IPS-11a (cell line): ENCODE results near the gene CEBPZ.
"Not testable (repeated sequence)": the region's sequence is repeated elsewhere in the genome, so short reads cannot be mapped to it uniquely, and the experiment has no call there.

Source experiments
- H3K4me3 ChIP-seq: one replicate; pipeline ENCODE4 v1.5.1; 2013; ENCODE audit warnings: low read depth, low read length, control low read depth

Gene CEBPZ, protein sequence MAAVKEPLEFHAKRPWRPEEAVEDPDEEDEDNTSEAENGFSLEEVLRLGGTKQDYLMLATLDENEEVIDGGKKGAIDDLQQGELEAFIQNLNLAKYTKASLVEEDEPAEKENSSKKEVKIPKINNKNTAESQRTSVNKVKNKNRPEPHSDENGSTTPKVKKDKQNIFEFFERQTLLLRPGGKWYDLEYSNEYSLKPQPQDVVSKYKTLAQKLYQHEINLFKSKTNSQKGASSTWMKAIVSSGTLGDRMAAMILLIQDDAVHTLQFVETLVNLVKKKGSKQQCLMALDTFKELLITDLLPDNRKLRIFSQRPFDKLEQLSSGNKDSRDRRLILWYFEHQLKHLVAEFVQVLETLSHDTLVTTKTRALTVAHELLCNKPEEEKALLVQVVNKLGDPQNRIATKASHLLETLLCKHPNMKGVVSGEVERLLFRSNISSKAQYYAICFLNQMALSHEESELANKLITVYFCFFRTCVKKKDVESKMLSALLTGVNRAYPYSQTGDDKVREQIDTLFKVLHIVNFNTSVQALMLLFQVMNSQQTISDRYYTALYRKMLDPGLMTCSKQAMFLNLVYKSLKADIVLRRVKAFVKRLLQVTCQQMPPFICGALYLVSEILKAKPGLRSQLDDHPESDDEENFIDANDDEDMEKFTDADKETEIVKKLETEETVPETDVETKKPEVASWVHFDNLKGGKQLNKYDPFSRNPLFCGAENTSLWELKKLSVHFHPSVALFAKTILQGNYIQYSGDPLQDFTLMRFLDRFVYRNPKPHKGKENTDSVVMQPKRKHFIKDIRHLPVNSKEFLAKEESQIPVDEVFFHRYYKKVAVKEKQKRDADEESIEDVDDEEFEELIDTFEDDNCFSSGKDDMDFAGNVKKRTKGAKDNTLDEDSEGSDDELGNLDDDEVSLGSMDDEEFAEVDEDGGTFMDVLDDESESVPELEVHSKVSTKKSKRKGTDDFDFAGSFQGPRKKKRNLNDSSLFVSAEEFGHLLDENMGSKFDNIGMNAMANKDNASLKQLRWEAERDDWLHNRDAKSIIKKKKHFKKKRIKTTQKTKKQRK

DNA sequence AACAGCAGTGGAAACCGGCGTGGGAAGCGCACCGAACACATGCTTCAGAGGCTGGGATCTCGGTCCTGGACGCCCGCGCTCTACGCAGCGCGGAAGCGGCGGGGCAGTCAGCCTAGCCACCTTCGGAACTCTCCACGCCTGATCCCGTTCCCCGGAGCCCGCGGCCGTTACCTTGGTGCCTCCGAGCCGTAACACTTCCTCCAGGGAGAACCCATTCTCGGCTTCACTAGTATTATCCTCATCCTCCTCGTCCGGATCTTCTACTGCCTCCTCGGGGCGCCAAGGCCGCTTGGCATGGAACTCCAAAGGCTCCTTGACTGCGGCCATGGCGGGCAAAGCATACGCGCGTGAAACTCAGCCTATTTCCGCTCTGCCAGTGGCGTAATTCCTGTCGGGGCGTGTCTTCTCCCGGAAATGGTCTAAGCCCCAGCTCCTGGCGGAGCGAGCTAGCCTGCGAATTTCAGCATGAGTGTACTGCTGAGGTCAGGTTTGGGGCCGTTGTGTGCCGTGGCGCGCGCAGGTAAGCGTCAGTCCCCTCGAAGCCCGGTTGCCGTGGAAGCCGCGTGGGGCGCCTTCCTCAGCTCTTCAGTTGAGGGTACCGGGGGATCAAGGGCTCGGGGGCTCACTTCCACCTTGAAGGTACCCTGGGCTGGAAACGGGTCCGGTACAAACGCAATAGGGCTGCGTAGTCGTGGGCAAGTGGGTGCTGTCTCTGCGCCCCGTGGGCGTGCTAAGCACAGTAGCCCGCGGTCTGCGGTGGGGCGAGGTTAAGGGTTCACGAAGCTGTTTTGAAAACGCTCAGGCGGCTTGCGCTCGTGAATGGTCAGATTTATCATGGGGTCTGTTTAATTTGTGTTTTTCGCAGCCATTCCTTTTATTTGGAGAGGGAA, at the start of gene CEBPZ, which contains the start of gene NDUFAF7:
CEBPZ (minus strand) TSS at position 356 of the 890 bp plus-strand sequence; CDS start at position 327, 29 bp downstream.
NDUFAF7 (plus strand) TSS at position 418 of the 890 bp plus-strand sequence; CDS start at position 466, 48 bp downstream.
- peak within 1 kb of the TSS; percentile 75 for H3K4me3 ChIP-seq

GRCh38 chr2:37276291-37276690, 44.9 kb upstream of the CEBPZ start:
- H3K4me3 ChIP-seq: no peak overlapping the region

DNA sequence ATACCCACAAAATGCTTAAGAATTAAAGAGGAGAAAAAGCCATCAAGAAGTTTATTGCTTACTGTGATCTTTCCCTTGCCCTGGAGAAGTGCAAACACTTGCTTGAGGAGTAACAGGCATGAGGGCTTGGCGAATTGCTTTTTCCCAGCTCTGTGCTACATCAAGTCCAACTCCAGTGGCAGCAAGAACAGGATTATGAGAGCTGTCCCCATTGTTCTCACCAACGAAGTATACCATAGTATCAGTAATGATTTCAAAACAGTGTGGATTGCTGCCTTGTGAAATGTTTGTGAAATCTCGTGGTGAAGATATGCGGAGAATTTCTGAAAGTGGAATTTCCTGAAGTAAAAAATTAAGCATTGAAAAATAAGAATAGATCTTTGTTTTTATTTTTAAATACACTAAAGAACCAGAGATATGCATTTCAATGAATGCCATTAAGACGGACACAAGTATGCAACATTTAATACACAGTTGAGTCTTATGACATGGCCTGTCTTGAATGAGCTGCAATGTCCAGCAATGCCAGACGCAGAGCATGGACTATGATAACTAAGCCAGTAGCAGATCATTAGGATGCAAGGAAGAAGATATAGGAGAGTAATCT, 43.1 kb upstream of the CEBPZ start:
- H3K4me3 ChIP-seq: no peak overlapping the region

GRCh38 chr2:37271376-37272067, 40.1 kb upstream of the CEBPZ start:
- H3K4me3 ChIP-seq: no peak overlapping the region

DNA sequence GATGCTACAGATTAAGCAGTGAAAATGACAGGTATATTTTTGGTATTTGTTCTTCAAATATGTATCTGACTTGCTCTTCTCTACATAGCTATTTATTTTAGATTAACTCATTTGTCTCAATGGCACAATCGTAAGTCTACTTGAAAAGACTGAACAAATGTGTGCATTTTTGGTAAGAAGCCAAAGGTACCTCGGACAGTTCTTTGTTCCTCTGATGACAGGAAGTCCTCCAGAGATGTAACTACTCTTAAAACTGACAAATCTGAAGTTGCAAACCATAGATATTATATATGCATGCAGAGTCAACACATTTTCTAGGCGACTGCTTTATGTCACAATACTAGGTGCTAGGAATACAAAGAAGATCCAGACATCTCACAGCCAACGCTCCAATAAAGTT, 36.7 kb upstream of the CEBPZ start:
- no peak overlapping the region for H3K4me3 ChIP-seq

- no peak overlapping the region for H3K4me3 ChIP-seq
These were observed 36.3 kb upstream of the CEBPZ start for GRCh38 chr2:37267685-37268084.

DNA sequence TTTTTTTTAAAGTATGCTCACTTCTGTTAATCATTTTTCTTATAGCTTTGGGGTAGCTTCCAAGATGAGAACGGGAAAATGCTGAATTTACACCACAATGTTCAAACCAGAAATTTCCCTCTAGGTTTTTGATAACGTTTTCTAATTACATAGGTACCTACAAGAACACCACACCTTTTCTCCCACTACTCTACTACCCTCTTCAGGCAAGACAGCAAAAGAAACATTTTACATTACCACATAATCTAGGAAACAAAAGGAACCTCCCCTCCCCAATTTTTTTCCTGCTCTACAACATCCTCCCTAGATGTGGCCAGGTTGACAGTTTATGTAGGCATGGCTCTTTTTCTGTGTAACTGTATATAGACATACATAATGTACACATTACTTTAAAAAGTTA, 32.4 kb upstream of the CEBPZ start:
- no peak overlapping the region for H3K4me3 ChIP-seq

DNA sequence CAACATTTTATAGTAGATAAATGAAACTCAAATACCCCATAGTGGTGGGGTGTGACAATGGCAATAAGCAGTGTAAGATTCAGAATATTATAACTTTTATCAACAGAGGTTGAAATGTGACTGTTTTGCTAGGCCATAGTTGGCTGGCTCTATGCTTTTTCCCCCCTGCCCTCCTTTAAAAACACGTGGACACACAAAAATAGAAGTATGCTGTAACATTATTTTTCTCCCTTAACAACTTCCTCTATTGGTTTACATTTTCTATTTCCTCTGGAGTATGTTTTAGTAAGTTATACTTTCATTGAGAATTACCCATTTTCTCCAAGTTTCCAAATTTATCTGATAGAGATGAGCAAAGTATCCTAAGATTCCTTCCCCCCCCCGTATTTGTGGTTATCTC, 31.1 kb upstream of the CEBPZ start:
- no peak overlapping the region for H3K4me3 ChIP-seq

DNA sequence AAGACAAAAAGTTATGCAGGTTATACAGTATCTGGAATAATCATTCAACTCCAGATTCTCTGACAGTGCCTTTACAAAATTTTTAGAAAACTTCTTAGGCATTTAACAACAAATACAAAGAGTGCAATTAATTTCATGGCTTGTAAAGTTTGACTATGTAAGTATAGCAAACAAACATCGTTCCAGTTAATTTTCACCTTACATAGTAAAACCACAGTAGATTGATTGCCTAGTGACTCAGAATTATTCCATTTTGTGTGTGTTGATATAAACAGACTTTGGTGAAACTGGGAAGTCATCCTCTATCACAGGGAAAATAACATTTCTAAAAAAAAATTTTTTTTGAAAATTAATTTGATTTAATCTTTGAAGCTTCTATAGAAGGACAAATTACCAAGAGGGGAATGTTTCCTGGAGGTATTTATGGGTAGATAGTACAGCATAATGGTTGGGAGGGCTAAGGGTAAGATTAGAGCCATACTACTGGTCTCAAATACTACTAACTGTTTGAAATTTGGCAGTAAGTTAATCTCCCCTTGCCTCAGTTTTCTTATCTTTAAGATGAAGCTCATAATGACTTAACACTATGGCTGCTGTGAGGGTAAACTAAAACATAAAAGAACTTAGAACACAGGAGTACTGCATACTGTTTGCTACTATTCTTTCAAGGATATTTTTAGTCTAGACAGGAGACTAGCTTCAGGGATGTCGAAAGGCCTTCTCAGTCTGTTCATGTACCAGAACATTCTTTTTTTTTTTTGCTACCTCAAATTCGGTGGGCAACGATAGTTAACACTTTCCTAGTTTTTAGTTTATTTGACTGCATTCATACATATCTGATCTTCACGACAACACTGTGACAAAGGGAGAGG, 19.7 kb upstream of the CEBPZ start:
- H3K4me3 ChIP-seq: no peak overlapping the region

- no peak overlapping the region for H3K4me3 ChIP-seq
These were observed 14.8 kb upstream of the CEBPZ start for GRCh38 chr2:37246205-37246604.

GRCh38 chr2:37244755-37245154, 13.4 kb upstream of the CEBPZ start:
- no peak overlapping the region for H3K4me3 ChIP-seq

- H3K4me3 ChIP-seq: no peak overlapping the region
These were observed 12.6 kb upstream of the CEBPZ start for GRCh38 chr2:37244017-37244416.

DNA sequence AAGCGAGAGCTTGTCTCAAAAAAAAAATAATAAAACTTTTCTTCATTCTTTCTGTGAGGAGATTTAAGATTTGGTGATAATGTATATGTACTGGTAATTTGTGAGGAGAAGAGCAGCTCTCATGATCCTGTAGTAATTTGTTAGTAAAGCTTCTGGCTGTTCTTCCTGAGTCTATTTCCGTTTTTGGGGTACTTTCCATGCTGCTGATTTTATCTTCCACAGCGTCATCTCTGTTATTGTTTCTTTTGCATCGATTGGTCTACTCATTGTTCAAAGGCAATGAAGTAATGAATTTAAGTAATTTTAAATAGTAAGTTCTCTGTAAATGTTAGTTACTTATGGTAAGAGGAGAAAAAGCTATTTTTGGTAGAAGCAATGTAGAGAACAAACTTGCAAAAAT, 12.0 kb upstream of the CEBPZ start:
- no peak overlapping the region for H3K4me3 ChIP-seq

DNA sequence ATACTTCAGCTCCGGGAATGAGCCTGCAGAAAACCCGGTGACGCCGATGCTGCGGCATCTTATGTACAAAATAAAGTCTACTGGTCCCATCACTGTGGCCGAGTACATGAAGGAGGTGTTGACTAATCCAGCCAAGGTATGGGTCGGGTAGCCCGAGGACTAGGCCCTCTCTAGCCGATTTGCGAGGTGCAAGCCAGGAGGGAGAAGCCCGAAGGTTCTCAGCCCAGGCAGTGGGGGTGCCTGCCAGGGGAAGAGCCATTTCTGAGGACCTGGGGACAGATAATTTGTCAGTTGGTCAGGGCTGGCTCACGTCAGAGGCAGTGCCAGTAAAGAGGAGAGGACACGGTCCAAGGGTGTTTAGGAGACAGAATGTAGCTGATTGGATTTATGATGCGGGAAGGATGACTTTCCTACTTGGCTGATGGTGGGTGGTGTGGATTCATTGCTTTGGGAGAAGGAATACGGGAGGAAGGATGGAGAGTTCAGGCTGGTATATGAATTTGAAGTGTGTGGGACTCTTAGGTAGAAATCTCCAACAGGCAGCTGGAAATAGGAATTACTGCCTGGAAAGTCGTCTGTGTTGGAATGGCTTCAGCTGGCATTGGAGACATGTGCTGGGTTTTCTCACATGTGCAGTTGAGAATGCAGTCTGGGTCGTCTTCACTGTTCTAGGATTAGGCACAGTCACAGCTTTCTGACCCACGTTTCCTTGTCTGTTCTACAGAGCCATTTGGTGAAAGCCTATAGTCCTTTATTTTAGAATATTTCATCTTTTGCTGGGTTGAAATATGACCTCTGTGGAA, 936 bp upstream of the CEBPZ start:
- H3K4me3 ChIP-seq: peak overlapping the region; percentile 75

GRCh38 chr2:37230581-37230980, 815 bp downstream of the CEBPZ start:
- peak overlapping the region; percentile 75 for H3K4me3 ChIP-seq

DNA sequence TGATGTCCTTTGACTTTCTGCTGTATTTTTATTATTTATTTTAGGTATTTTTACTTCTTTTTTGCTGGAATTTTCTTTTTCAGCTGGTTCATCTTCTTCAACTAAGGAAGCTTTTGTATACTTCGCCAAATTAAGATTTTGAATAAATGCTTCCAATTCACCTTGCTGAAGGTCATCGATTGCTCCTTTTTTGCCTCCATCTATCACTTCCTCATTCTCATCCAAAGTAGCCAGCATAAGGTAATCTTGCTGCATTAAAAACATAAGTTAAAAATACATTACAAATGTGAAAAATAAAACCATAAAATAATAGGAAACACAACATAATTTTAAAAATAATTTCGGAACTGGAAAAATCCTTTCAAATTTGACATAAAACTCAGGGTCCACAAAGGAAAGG, 2.6 kb downstream of the CEBPZ start:
- no peak overlapping the region for H3K4me3 ChIP-seq

GRCh38 chr2:37226863-37227262, 4.5 kb downstream of the CEBPZ start:
- H3K4me3 ChIP-seq: no peak overlapping the region

GRCh38 chr2:37225129-37225528, 6.3 kb downstream of the CEBPZ start:
- H3K4me3 ChIP-seq: not testable (repeated sequence)
